Ovary (tissue), 9 donors: Measurements from ENCODE around the gene ABHD12. TPM values are rescaled to one million over a fixed set of nuclear protein-coding genes. Genes with fewer than 3 reads are reported as not detected.

Experiments used
- DNase-seq, 5 donors: peaks; one replicate each; pipeline ENCODE4 v3.0.0-alpha.2; 2019 to 2020
- H3K27ac ChIP-seq, 2 donors: fragments of 200-600 bp; one replicate each; pipeline versions ENCODE4 v1.5.1 to v1.8.0; 2019 to 2022
- H3K27me3 ChIP-seq: fragments of 200-600 bp; one replicate; pipeline ENCODE4 v1.8.0; 2022
- H3K36me3 ChIP-seq: fragments of 200-600 bp; sonication (generic); one replicate; pipeline ENCODE4 v1.5.1; 2019
- H3K4me1 ChIP-seq: one replicate; pipeline ENCODE4 v1.8.1; 2013; ENCODE audit warnings: mild to moderate bottlenecking, moderate library complexity; ENCODE audit not compliant: insufficient read depth
- H3K4me3 ChIP-seq: fragments of 200-600 bp; sonication (generic); one replicate; pipeline ENCODE4 v1.5.1; 2017
- H3K9me3 ChIP-seq, 2 donors: fragments of 200-600 bp in 1 of 2; sonication (generic) in 1 of 2; one replicate each; pipeline versions ENCODE4 v1.5.1 to v1.8.1; 2013 to 2019; ENCODE audit warnings: mild to moderate bottlenecking in 1 of 2, moderate library complexity in 1 of 2
- EP300 ChIP-seq: sonication (generic); formaldehyde crosslinking; IDR thresholded peaks from one replicate; pipeline ENCODE4 v1.6.1; 2017; ENCODE audit warnings: antibody characterized with exemption
- POLR2A ChIP-seq: fragments of 450-650 bp; IDR thresholded peaks from one replicate; pipeline ENCODE4 v1.6.1; 2017; ENCODE audit warnings: antibody characterized with exemption, mild to moderate bottlenecking, moderate library complexity
- WGBS, 3 donors: extraction: QIAGEN DNeasy Blood & Tissue Kit in 1 of 3; methylation state at CpG; one replicate each; pipeline versions ENCODE4 v1.1.5 to v1.1.7; 2013 to 2017; 5-methylcytosine and 5-hydroxymethylcytosine counted together
- intact Hi-C, 4 donors: fragments of 100-400 bp; cut with DNase I; formaldehyde crosslinking; loops; one replicate each; pipeline versions ENCODE4 v1.11.0 to v1.15.1; 2022 to 2023
- polyA plus RNA-seq, 2 donors: library from polyadenylated mRNA; stranded (reverse); fragments of 200-250 nt in 1 of 2; fragments of 350-450 nt in 1 of 2; fragmentation: Illumina TruSeq in 1 of 2; extraction: RNeasy Lipid Tissue Mini Kit (QIAGEN cat#74804) in 1 of 2; gene quantifications; one replicate each; pipeline ENCODE4 v1.2.3, GENCODE V29; 2013 to 2014
- total RNA-seq, 7 donors: library from RNA; depleted of rRNA in 2 of 7; stranded (reverse); fragments of >200 nt in 2 of 7; fragmentation: NEBNext Ultra II Directional in 3 of 7; extraction: Animal tissue kit (Norgen Biotek cat#: 25700) in 3 of 7; gene quantifications; one replicate each; pipeline versions ENCODE4 v1.1.0 to v1.2.4, GENCODE V29; 2016 to 2023
- TF ChIP-seq, protein P1 (sequence below), 3 donors: fragments of 450-650 bp in 2 of 3; fragments of 200-600 bp in 1 of 3; IDR thresholded peaks; one replicate each; pipeline versions ENCODE4 v1.5.1 to v1.8.0; 2016 to 2022; ENCODE audit warnings: antibody characterized with exemption in 3 of 3, mild to moderate bottlenecking in 1 of 3
- donor health status: DM: no; HTN: no; CAD: no; lungs with moderate emphysema.
- donor health status: DM: no; HTN: no; CAD: no.
- donor health status: Bipolar disorder and iron deficiency.
- donor health status: DM: yes; HTN: yes; CAD: no.
- donor health status: DM: no; HTN: no; CAD: no.
- donor health status: DM: yes; HTN: yes; CAD: no.

ABHD12 gene
- total and polyA plus RNA-seq, 9 donors: 15.0 to 87.6 (median 37.6) TPM

DNA sequence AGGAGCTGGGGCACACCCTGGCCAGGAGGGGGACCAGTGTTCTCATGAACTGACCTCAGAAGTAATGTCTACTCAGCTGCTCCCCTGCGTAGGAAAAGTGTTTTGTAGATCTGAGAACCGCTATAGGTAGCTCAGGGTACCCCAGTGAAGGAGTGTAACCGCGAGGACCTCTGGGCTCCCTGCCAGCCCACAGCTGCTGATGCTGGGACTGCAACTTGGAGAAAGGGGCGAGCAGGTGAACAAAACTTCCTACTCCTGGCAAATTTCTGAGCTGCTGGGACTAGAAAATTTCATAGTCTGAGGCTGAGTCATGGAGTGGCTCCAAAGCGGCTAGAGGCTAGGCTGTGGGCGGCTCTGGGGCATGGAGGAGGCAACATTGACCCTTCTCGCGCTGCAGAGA is 90.8 kb downstream of the ABHD12 start:
- intact Hi-C loops: loop anchor here (5.0 to 10.0 kb wide), 4 partner anchors 55 to 305 kb away; partner anchors contain the start of genes ABHD12 (in 3 of the 4), APMAP (in 1 of the 4) and PYGB (in 1 of the 4)
- H3K36me3 ChIP-seq: no peaks in the 10 kb centered on the region
- no peak overlapping the region for H3K4me3 ChIP-seq
- H3K27ac ChIP-seq: no peak overlapping the region
- H3K27me3 ChIP-seq: no peaks in the 10 kb centered on the region
- no peak for DNase-seq
- TF ChIP-seq EP300 (no peak), POLR2A (no peak)
- TF ChIP-seq, protein P1, sequence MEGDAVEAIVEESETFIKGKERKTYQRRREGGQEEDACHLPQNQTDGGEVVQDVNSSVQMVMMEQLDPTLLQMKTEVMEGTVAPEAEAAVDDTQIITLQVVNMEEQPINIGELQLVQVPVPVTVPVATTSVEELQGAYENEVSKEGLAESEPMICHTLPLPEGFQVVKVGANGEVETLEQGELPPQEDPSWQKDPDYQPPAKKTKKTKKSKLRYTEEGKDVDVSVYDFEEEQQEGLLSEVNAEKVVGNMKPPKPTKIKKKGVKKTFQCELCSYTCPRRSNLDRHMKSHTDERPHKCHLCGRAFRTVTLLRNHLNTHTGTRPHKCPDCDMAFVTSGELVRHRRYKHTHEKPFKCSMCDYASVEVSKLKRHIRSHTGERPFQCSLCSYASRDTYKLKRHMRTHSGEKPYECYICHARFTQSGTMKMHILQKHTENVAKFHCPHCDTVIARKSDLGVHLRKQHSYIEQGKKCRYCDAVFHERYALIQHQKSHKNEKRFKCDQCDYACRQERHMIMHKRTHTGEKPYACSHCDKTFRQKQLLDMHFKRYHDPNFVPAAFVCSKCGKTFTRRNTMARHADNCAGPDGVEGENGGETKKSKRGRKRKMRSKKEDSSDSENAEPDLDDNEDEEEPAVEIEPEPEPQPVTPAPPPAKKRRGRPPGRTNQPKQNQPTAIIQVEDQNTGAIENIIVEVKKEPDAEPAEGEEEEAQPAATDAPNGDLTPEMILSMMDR (IDR thresholded peaks at IDR 0.05): no peak
- no peaks in the 10 kb centered on the region for H3K9me3 ChIP-seq
- WGBS, 3 donors: 49 to 52% (median 51%) methylated on average over 9 of the region's 9 CpGs
- no peaks in the 10 kb centered on the region for H3K4me1 ChIP-seq

- intact Hi-C loops: loop anchor here (5.0 to 10.0 kb wide), 3 partner anchors 95 to 303 kb away; partner anchors contain the start of genes ABHD12 (in 3 of the 4) and APMAP (in 1 of the 4)
- H3K4me1 ChIP-seq: no peaks in the 10 kb centered on the region
- no peak for TF ChIP-seq POLR2A
- TF ChIP-seq, protein P1 (IDR thresholded peaks at IDR 0.05): no peak
- no peak for TF ChIP-seq EP300
- H3K9me3 ChIP-seq: no peaks in the 10 kb centered on the region
- 80 to 89% (median 85%) methylated on average over 10 of the region's 10 CpGs for WGBS, 3 donors
- no peaks in the 10 kb centered on the region for H3K36me3 ChIP-seq
- no peak overlapping the region for H3K4me3 ChIP-seq
- DNase-seq: no peak
- no peak overlapping the region for H3K27ac ChIP-seq
- H3K27me3 ChIP-seq: no peaks in the 10 kb centered on the region
Measured at GRCh38 chr20:25297141-25297905, 93.3 kb downstream of the ABHD12 start.

DNA sequence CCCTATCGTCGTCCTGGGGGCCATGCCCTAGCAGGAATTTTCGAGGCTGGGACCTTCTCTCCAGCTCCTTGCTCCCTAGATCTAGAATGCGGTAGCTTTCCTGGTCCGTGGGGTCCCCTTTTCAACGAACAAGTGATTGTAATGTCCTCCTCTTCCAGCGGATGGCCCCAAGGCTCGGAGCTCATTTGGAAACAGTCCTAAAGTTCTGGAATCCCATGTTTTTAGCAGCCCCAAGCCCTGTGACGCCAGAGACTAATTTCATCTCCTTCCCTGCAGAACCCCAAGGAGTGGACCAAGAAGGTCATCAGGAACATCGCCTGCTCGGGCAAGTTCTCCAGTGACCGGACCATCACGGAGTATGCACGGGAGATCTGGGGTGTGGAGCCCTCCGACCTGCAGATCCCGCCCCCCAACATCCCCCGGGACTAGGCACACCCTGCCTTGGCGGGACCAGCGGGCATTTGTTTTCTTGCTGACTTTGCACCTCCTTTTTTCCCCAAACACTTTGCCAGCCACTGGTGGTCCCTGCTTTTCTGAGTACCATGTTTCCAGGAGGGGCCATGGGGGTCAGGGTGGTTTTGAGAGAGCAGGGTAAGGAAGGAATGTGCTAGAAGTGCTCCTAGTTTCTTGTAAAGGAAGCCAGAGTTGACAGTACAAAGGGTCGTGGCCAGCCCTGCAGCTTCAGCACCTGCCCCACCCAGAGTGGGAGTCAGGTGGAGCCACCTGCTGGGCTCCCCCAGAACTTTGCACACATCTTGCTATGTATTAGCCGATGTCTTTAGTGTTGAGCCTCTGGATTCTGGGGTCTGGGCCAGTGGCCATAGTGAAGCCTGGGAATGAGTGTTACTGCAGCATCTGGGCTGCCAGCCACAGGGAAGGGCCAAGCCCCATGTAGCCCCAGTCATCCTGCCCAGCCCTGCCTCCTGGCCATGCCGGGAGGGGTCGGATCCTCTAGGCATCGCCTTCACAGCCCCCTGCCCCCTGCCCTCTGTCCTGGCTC is 94.2 kb downstream of the ABHD12 start:
- peak in 1 of 5 donors; percentile 53 for DNase-seq
- intact Hi-C loops: loop anchor here (5.0 to 10.0 kb wide), 3 partner anchors 96 to 302 kb away; partner anchors contain the start of genes ABHD12 (in 3 of the 4) and APMAP (in 1 of the 4)
- WGBS, 3 donors: 77 to 81% (median 77%) methylated on average over 24 of the region's 24 CpGs
- Histone ChIP-seq H3K27me3 (no peaks in the 10 kb centered on the region), H3K4me1 (no peaks in the 10 kb centered on the region), H3K36me3 (no peaks in the 10 kb centered on the region), H3K27ac (no peak overlapping the region), H3K4me3 (no peak overlapping the region), H3K9me3 (no peaks in the 10 kb centered on the region)
- TF ChIP-seq POLR2A: no peak
- TF ChIP-seq, protein P1 (IDR thresholded peaks at IDR 0.05): peak in 1 of 3 donors; percentile 11
